A549 (cell line): Measurements from ENCODE around the gene PAX4. TPM values are rescaled to one million over a fixed set of nuclear protein-coding genes. Genes with fewer than 3 reads are reported as not detected.
A peak's percentile ranks its signal among the peaks of the same experiment; 100 is the strongest.

Source experiments
- ATAC-seq, 2 experiments: fragments of 200-7000 bp in 1 of 2; fragments of >200 bp in 1 of 2; cut with Nextera tagmentation in 1 of 2; cut with Tn5 transposase in 1 of 2; 3 replicates each; pipeline versions ENCODE4 v1.8.0 to v1.9.1; 2018 to 2020; ENCODE audit warnings: mild to moderate bottlenecking in 1 of 2, moderate library complexity in 1 of 2
- CTCF ChIA-PET: fragments of 300-600 bp; sonication (Branson Sonifier 250); formaldehyde crosslinking; extraction: SDS; loops from one replicate; lab custom pipeline; 2021; ENCODE audit warnings: antibody characterized with exemption, inconsistent platforms; lab: Yijun Ruan, JAX
- POLR2A ChIA-PET: fragments of 350-600 bp; formaldehyde crosslinking; extraction: SDS; loops from one replicate; lab custom pipeline; 2021; ENCODE audit warnings: antibody characterized with exemption, inconsistent platforms; lab: Yijun Ruan, JAX
- DNase-seq, 2 experiments: peaks; one replicate each; pipeline versions ENCODE4 v3.0.0 to v3.0.0-alpha.2; 2011 to 2016; ENCODE audit warnings: low read depth in 1 of 2, low spot score in 1 of 2
- FAIRE-seq: peaks from 2 replicates; lab custom pipeline; 2011; peaks lifted over from hg19 to GRCh38; lab: Jason Lieb, UNC
- H3K27ac ChIP-seq, 2 experiments: fragments of >200 bp; sonication (Bioruptor Twin); formaldehyde crosslinking; 3 replicates each; pipeline ENCODE4 v1.5.1; 2016 to 2017
- H3K4me1 ChIP-seq: fragments of >200 bp; sonication (Bioruptor Twin); formaldehyde crosslinking; 3 replicates; pipeline ENCODE4 v1.6.1; 2016
- H3K4me2 ChIP-seq: fragments of >200 bp; sonication (Bioruptor Twin); formaldehyde crosslinking; 3 replicates; pipeline ENCODE4 v1.6.1; 2016
- H3K4me3 ChIP-seq: fragments of >200 bp; sonication (Bioruptor Twin); formaldehyde crosslinking; 3 replicates; pipeline ENCODE4 v1.5.1; 2016
- H3K9me3 ChIP-seq: fragments of >200 bp; sonication (Bioruptor Twin); formaldehyde crosslinking; 3 replicates; pipeline ENCODE4 v1.6.1; 2016
- CEBPB ChIP-seq, 2 experiments: fragments of >200 bp in 1 of 2; sonication (Bioruptor Twin) in 1 of 2; formaldehyde crosslinking in 1 of 2; IDR thresholded peaks; 2 replicates each; pipeline ENCODE4 v1.6.1; 2012 to 2016
- CHD2 ChIP-seq: fragments of 150-350 bp; IDR thresholded peaks from 2 replicates; pipeline ENCODE4 v1.6.1; 2014; ENCODE audit warnings: low read length; ENCODE audit not compliant: partially characterized antibody
- EHF ChIP-seq: fragments of 250-450 bp; sonication (Bioruptor Pico); IDR thresholded peaks from 2 replicates; pipeline ENCODE4 v1.5.0; 2020; ENCODE audit warnings: mild to moderate bottlenecking
- EHMT2 ChIP-seq: fragments of 200-600 bp; sonication (generic); IDR thresholded peaks from 2 replicates; pipeline ENCODE4 v1.6.1; 2016; ENCODE audit warnings: antibody characterized with exemption, low read depth, mild to moderate bottlenecking, moderate library complexity
- FOXS1 ChIP-seq: fragments of 250-450 bp; sonication (Bioruptor Pico); IDR thresholded peaks from 2 replicates; pipeline ENCODE4 v1.5.0; 2020; ENCODE audit warnings: mild to moderate bottlenecking, moderate library complexity
- GATA3 ChIP-seq: IDR thresholded peaks from 2 replicates; pipeline ENCODE4 v1.6.1; 2012; ENCODE audit warnings: borderline replicate concordance
- HOXB13 ChIP-seq: fragments of 250-450 bp; sonication (Bioruptor Pico); IDR thresholded peaks from 2 replicates; pipeline ENCODE4 v1.5.0; 2020; ENCODE audit warnings: low read depth, mild to moderate bottlenecking, moderate library complexity
- JUN ChIP-seq, 2 experiments: fragments of >200 bp; sonication (Bioruptor Twin); formaldehyde crosslinking; IDR thresholded peaks; 2 replicates in 1 of 2; 3 replicates in 1 of 2; pipeline ENCODE4 v1.6.1; 2016 to 2017
- JUNB ChIP-seq: fragments of >200 bp; sonication (Bioruptor Twin); formaldehyde crosslinking; IDR thresholded peaks from 2 replicates; pipeline ENCODE4 v1.6.1; 2016
- KDM5A ChIP-seq: fragments of 200-600 bp; sonication (generic); IDR thresholded peaks from 2 replicates; pipeline ENCODE4 v1.6.1; 2016; ENCODE audit warnings: antibody characterized with exemption, mild to moderate bottlenecking
- MAX ChIP-seq: IDR thresholded peaks from 2 replicates; pipeline ENCODE4 v1.6.1; 2012
- MAZ ChIP-seq: fragments of 150-350 bp; IDR thresholded peaks from 2 replicates; pipeline ENCODE4 v1.6.1; 2014; ENCODE audit warnings: antibody characterized with exemption, low read depth, low read length, borderline replicate concordance
- NFE2L2 ChIP-seq: fragments of 150-350 bp; conservative IDR thresholded peaks from 2 replicates; pipeline ENCODE4 v1.6.1; 2014; ENCODE audit warnings: low read length
- NPAS2 ChIP-seq: fragments of 250-450 bp; sonication (Bioruptor Pico); IDR thresholded peaks from 2 replicates; pipeline ENCODE4 v1.8.0; 2022; ENCODE audit warnings: mild to moderate bottlenecking, moderate library complexity, borderline replicate concordance
- NR3C1 ChIP-seq: fragments of >200 bp; sonication (Bioruptor Twin); formaldehyde crosslinking; IDR thresholded peaks from 3 replicates; pipeline ENCODE4 v1.6.1; 2017
- POLR2A ChIP-seq: IDR thresholded peaks from 2 replicates; pipeline ENCODE4 v1.6.1; 2012; ENCODE audit warnings: mild to moderate bottlenecking, low read length
- RARB ChIP-seq: fragments of 250-450 bp; sonication (Bioruptor Pico); IDR thresholded peaks from 2 replicates; pipeline ENCODE4 v1.8.0; 2021; ENCODE audit warnings: mild to moderate bottlenecking, moderate library complexity
- RCOR1 ChIP-seq: fragments of 150-350 bp; IDR thresholded peaks from 2 replicates; pipeline ENCODE4 v1.6.1; 2014; ENCODE audit warnings: antibody characterized with exemption, low read length, low read depth
- RFX5 ChIP-seq: fragments of 450-650 bp; IDR thresholded peaks from 2 replicates; pipeline ENCODE4 v1.7.1; 2014; ENCODE audit warnings: antibody characterized with exemption, mild to moderate bottlenecking, moderate library complexity
- RNF2 ChIP-seq: fragments of 200-600 bp; sonication (generic); IDR thresholded peaks from 2 replicates; pipeline ENCODE4 v1.6.1; 2016; ENCODE audit warnings: low read depth, mild to moderate bottlenecking, antibody characterized with exemption, moderate library complexity, borderline replicate concordance
- TFCP2L1 ChIP-seq: fragments of 250-450 bp; sonication (Bioruptor Pico); IDR thresholded peaks from 2 replicates; pipeline ENCODE4 v1.5.0; 2021; ENCODE audit warnings: mild to moderate bottlenecking
- TP53 ChIP-seq: fragments of 250-450 bp; sonication (Bioruptor Pico); IDR thresholded peaks from 2 replicates; pipeline ENCODE4 v1.5.0; 2021; ENCODE audit warnings: mild to moderate bottlenecking, moderate library complexity
- USF2 ChIP-seq: fragments of 450-650 bp; IDR thresholded peaks from 2 replicates; pipeline ENCODE4 v1.6.1; 2014; ENCODE audit warnings: antibody characterized with exemption
- ZC3H11A ChIP-seq: fragments of 450-650 bp; IDR thresholded peaks from 2 replicates; pipeline ENCODE4 v1.6.1; 2014; ENCODE audit warnings: antibody characterized with exemption, mild to moderate bottlenecking
- ZFP36 ChIP-seq: fragments of 450-650 bp; IDR thresholded peaks from 2 replicates; pipeline ENCODE4 v1.6.1; 2014; ENCODE audit warnings: borderline replicate concordance; ENCODE audit not compliant: partially characterized antibody
- ZNF302 ChIP-seq: fragments of 250-450 bp; sonication (Bioruptor Pico); IDR thresholded peaks from 2 replicates; pipeline ENCODE4 v1.9.0; 2021; ENCODE audit warnings: inconsistent platforms, mild to moderate bottlenecking, moderate library complexity
- ZSCAN20 ChIP-seq: fragments of 250-450 bp; sonication (Bioruptor Pico); IDR thresholded peaks from 2 replicates; pipeline ENCODE4 v1.8.0; 2022; ENCODE audit warnings: mild to moderate bottlenecking, moderate library complexity
- WGBS: methylation state at CpG from one replicate; pipeline ENCODE4 v1.1.6; 2017; ENCODE audit errors: missing lambda C conversion rate; 5-methylcytosine and 5-hydroxymethylcytosine counted together
- polyA plus RNA-seq, 4 experiments: library from polyadenylated mRNA; depleted of rRNA in 3 of 4; stranded (reverse); fragments of >200 nt; fragmentation: RNase III in 1 of 4; extraction: RNeasy Plus Mini Kit Qiagen cat#74134 plus additional on column Dnase treatment in 1 of 4; gene quantifications; 2 replicates in 3 of 4; 3 replicates in 1 of 4; pipeline ENCODE4 v1.2.3, GENCODE V29; 2011 to 2017
- TF ChIP-seq, protein P1 (sequence below): IDR thresholded peaks from 2 replicates; pipeline ENCODE4 v1.6.1; 2012
- TF ChIP-seq, protein P2 (sequence below): fragments of >200 bp; sonication (Bioruptor Twin); formaldehyde crosslinking; IDR thresholded peaks from 3 replicates; pipeline ENCODE4 v1.5.1; 2016

PAX4 gene
- polyA plus RNA-seq, 2 of the 4 experiments (the other 2 are of a cell fraction): not detected

GRCh38 chr7:127585044-127585953 is 32.6 kb downstream of the PAX4 start, which contains the start of gene GCC1 (continued):
- TF ChIP-seq ZFP36: no peak
- no peak for TF ChIP-seq CHD2
- TF ChIP-seq POLR2A: peak; percentile 91
- TF ChIP-seq FOXS1 (CRISPR knock-in tag): no peak
- TF ChIP-seq CEBPB (IDR thresholded peaks at IDR 0.05): no peak
- TF ChIP-seq NR3C1: no peak
- no peak for TF ChIP-seq GATA3
- TF ChIP-seq ZNF302 (CRISPR knock-in tag): no peak
- TF ChIP-seq RNF2: peak; percentile 87; the same call in 1 of the 2 replicates
- TF ChIP-seq USF2: no peak
- TF ChIP-seq TFCP2L1: no peak
- TF ChIP-seq TP53: no peak
- 0 out of 2 replicates have a peak, but pooled peaks have one; percentile 43 for TF ChIP-seq RFX5
- no peak for TF ChIP-seq NFE2L2
- peak; percentile 97 for TF ChIP-seq MAX
- no peak for TF ChIP-seq EHF (CRISPR knock-in tag)
- TF ChIP-seq ZC3H11A: no peak
- TF ChIP-seq KDM5A: peak; percentile 36; the same call in 1 of the 2 replicates
- no peak for TF ChIP-seq ZSCAN20 (CRISPR knock-in tag)
- TF ChIP-seq, protein P1, sequence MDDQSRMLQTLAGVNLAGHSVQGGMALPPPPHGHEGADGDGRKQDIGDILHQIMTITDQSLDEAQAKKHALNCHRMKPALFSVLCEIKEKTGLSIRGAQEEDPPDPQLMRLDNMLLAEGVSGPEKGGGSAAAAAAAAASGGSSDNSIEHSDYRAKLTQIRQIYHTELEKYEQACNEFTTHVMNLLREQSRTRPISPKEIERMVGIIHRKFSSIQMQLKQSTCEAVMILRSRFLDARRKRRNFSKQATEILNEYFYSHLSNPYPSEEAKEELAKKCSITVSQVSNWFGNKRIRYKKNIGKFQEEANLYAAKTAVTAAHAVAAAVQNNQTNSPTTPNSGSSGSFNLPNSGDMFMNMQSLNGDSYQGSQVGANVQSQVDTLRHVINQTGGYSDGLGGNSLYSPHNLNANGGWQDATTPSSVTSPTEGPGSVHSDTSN: no peak
- no peak for TF ChIP-seq RCOR1
- no peak for TF ChIP-seq HOXB13

DNA sequence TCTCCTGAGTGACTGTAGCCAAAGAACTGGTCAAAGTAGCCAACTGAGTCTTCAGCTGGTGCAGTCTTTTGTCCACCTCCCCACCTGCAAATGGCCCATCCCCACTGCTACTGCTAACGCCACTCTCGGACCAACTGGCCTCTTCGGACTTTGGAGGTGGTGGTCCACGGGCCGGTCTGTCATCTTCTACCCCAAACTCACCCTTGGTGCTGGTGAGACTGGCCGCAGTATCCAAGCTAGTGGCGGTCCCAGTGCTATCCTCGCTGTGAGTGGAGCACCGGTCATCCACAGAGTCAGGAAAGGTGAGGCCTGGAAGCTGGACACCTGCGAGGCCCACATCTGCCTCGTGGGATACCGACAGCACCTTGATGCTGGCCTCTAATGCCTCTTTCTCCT is 33.3 kb downstream of the PAX4 start:
- Histone ChIP-seq H3K4me3 (peak overlapping the region; percentile 96), H3K9me3 (no peaks in the 10 kb centered on the region)
- no peak for TF ChIP-seq KDM5A
- no peak for TF ChIP-seq RFX5
- TF ChIP-seq RARB: no peak
- no peak for TF ChIP-seq JUNB
- no peak for TF ChIP-seq JUN (IDR thresholded peaks at IDR 0.05)
- TF ChIP-seq EHMT2: no peak
- TF ChIP-seq NPAS2 (CRISPR knock-in tag): no peak
- TF ChIP-seq, protein P2, sequence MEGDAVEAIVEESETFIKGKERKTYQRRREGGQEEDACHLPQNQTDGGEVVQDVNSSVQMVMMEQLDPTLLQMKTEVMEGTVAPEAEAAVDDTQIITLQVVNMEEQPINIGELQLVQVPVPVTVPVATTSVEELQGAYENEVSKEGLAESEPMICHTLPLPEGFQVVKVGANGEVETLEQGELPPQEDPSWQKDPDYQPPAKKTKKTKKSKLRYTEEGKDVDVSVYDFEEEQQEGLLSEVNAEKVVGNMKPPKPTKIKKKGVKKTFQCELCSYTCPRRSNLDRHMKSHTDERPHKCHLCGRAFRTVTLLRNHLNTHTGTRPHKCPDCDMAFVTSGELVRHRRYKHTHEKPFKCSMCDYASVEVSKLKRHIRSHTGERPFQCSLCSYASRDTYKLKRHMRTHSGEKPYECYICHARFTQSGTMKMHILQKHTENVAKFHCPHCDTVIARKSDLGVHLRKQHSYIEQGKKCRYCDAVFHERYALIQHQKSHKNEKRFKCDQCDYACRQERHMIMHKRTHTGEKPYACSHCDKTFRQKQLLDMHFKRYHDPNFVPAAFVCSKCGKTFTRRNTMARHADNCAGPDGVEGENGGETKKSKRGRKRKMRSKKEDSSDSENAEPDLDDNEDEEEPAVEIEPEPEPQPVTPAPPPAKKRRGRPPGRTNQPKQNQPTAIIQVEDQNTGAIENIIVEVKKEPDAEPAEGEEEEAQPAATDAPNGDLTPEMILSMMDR: no peak
- no peak for TF ChIP-seq MAZ
- no peak for TF ChIP-seq RNF2
- TF ChIP-seq, all 56 proteins: peak for 0
- peak overlapping the region; percentile 86 to 88 for H3K27ac ChIP-seq
- ATAC-seq (no peak), DNase-seq (no peak), FAIRE-seq (no peak)
- CTCF ChIA-PET: interaction anchor here (1.3 kb wide), 1 partner anchor 10 kb away, joined by 3 read pairs; no protein-coding TSS in a partner anchor
- POLR2A ChIA-PET: no interaction called here
- H3K4me2 ChIP-seq: peak overlapping the region; percentile 98
- peaks cover 23% of the 10 kb centered on the region for H3K4me1 ChIP-seq
- WGBS: 15% methylated on average over 12 of the region's 12 CpGs
